H1 (cell line): ENCODE measurements around the gene STARD3. TPM values are rescaled to one million over a fixed set of nuclear protein-coding genes. Genes with fewer than 3 reads are reported as not detected.

Source experiments
- GABPA ChIP-seq: IDR thresholded peaks from 2 replicates; pipeline ENCODE4 v1.6.1; 2011; ENCODE audit warnings: mild to moderate bottlenecking, low read length, moderate library complexity, borderline replicate concordance; ENCODE audit not compliant: insufficient read depth
- NRF1 ChIP-seq: IDR thresholded peaks from 2 replicates; pipeline ENCODE4 v1.6.1; 2011; ENCODE audit warnings: mild to moderate bottlenecking, low read depth, low read length, improper control_type of control experiment
- SAP30 ChIP-seq: fragments of 300-600 bp; sonication (generic); IDR thresholded peaks from 2 replicates; pipeline ENCODE4 v1.7.1; 2012; ENCODE audit warnings: low read length, moderate library complexity, mild to moderate bottlenecking, inconsistent platforms; ENCODE audit not compliant: insufficient read depth, insufficient replicate concordance
- YY1 ChIP-seq: IDR thresholded peaks from 2 replicates; pipeline ENCODE4 v1.6.1; 2011; ENCODE audit warnings: low read depth, mild to moderate bottlenecking, low read length
- polyA plus RNA-seq, 7 experiments: library from polyadenylated mRNA; depleted of rRNA in 3 of 7; stranded (reverse) in 5 of 7; unstranded in 2 of 7; fragments of >200 nt in 5 of 7; fragments of 200-250 nt in 2 of 7; gene quantifications; 1 replicate in 5 of 7; 2 replicates in 1 of 7; 4 replicates in 1 of 7; pipeline versions ENCODE4 v1.2.1 to v1.2.3, GENCODE V29; 2011 to 2013; ENCODE audit warnings: missing spikeins in 2 of 7, mixed read lengths in 2 of 7
- total RNA-seq: library from RNA; stranded (reverse); fragmentation: NEBNext Ultra II Directional; extraction: Animal tissue kit (Norgen Biotek cat#: 25700); gene quantifications from 2 replicates; pipeline ENCODE4 v1.2.1, GENCODE V29; 2021
- TF ChIP-seq, protein P1 (sequence below): IDR thresholded peaks from 2 replicates; pipeline ENCODE4 v1.6.1; 2011; ENCODE audit warnings: low read depth, mild to moderate bottlenecking, low read length; ENCODE audit not compliant: insufficient read depth
- TF ChIP-seq, protein P2 (sequence below), 3 experiments: IDR thresholded peaks; 1 replicate in 2 of 3; 2 replicates in 1 of 3; pipeline versions ENCODE4 v1.5.1 to v1.6.1; 2011; ENCODE audit warnings: low read length in 3 of 3, mild to moderate bottlenecking in 3 of 3, inconsistent platforms in 2 of 3, low read depth in 1 of 3, moderate library complexity in 1 of 3; ENCODE audit not compliant: insufficient read depth in 1 of 3; ENCODE audit errors: control extremely low read depth in 1 of 3

Gene STARD3
- total and polyA plus RNA-seq, 2 of the 8 experiments (the other 6 are each of a cell fraction or from before 2014, with no cell fraction given) = 47.6 to 80.3 TPM

DNA sequence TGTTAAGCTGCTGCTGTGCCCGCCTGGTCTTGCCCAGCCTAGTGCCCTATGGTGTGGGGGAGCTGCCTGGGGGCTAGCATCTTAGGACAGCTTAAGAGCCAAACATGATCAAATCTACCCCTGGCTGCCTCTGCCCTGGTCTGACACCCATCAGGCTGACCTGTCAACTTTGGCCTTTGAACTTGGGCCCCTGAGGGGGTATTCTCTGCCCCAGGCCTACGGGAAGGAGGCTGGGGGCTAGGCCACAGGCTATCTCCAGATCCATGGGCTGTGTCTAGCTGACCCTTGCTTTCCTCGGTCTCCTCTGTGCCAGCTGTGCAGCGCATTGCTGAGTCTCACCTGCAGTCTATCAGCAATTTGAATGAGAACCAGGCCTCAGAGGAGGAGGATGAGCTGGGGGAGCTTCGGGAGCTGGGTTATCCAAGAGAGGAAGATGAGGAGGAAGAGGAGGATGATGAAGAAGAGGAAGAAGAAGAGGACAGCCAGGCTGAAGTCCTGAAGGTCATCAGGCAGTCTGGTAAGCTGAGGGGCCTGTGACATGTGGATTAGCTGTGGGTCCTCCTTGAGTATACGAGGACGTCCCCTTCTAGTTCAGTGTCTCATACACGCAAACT lies 3.3 kb upstream of the STARD3 start (continued):
- TF ChIP-seq NRF1 (no peak), GABPA (no peak), YY1 (no peak), SAP30 (no peak)
- TF ChIP-seq, protein P1, sequence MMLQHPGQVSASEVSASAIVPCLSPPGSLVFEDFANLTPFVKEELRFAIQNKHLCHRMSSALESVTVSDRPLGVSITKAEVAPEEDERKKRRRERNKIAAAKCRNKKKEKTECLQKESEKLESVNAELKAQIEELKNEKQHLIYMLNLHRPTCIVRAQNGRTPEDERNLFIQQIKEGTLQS = no peak
- TF ChIP-seq, protein P2, sequence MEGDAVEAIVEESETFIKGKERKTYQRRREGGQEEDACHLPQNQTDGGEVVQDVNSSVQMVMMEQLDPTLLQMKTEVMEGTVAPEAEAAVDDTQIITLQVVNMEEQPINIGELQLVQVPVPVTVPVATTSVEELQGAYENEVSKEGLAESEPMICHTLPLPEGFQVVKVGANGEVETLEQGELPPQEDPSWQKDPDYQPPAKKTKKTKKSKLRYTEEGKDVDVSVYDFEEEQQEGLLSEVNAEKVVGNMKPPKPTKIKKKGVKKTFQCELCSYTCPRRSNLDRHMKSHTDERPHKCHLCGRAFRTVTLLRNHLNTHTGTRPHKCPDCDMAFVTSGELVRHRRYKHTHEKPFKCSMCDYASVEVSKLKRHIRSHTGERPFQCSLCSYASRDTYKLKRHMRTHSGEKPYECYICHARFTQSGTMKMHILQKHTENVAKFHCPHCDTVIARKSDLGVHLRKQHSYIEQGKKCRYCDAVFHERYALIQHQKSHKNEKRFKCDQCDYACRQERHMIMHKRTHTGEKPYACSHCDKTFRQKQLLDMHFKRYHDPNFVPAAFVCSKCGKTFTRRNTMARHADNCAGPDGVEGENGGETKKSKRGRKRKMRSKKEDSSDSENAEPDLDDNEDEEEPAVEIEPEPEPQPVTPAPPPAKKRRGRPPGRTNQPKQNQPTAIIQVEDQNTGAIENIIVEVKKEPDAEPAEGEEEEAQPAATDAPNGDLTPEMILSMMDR (IDR thresholded peaks at IDR 0.05; ENCODE audit: control extremely low read depth in 1 of 3, insufficient read depth in 1 of 3, low read depth in 1 of 3, low read length in 3 of 3) = no peak
- TF ChIP-seq, all 59 proteins: peak for 0
